Measurements from ENCODE around the gene DNAH2. TPM values are rescaled to one million over a fixed set of nuclear protein-coding genes. Genes with fewer than 3 reads are reported as not detected.

DNAH2 gene
- total and polyA plus RNA-seq, 2 of the 8 experiments (the other 6 are each of a cell fraction or from before 2014, with no cell fraction given): 0.13 to 0.18 TPM

GRCh38 chr17:7846063-7846735, 128.7 kb downstream of the DNAH2 start:
- Histone ChIP-seq H3K79me2 (ENCODE audit: control insufficient read depth in 1 of 2, insufficient read depth in 2 of 2, low read length in 2 of 2) (no peaks in the 10 kb centered on the region), H2BK120ac (replicated peaks; ENCODE audit: low read depth, low read length) (no peak overlapping the region), H2AK5ac (ENCODE audit: low read depth, low read length) (no peak overlapping the region), H3K79me1 (ENCODE audit: low read depth, low read length) (no peaks in the 10 kb centered on the region), H2AFZ (ENCODE audit: low read length) (no peak overlapping the region), H3K36me3 (ENCODE audit: control insufficient read depth in 2 of 4, insufficient read depth in 4 of 4, low read length in 3 of 4) (no peaks in the 10 kb centered on the region; a peak in 3 of 8 replicates), H4K5ac (ENCODE audit: insufficient read length, low read depth, low read length) (no peak overlapping the region), H2BK15ac (ENCODE audit: low read length) (no peak overlapping the region), H4K20me1 (replicated peaks in 1 of 2; ENCODE audit: control insufficient read depth in 1 of 2, insufficient read depth in 2 of 2, low read length in 2 of 2) (peaks cover 12 to 22% of the 10 kb centered on the region in 2 experiments), H3K4me1 (replicated peaks in 1 of 4; ENCODE audit: control insufficient read depth in 3 of 4, insufficient read depth in 4 of 4, low read length in 3 of 4) (peaks cover 2 to 23% (median 14%) of the 10 kb centered on the region in 4 experiments), H3K18ac (ENCODE audit: extremely low read depth, low read length) (no peak overlapping the region), H3K4me3 (ENCODE audit: extremely low read depth in 1 of 4, insufficient read depth in 2 of 4, low read depth in 3 of 4, low read length in 4 of 4) (no peak overlapping the region), H3K23ac (ENCODE audit: insufficient read length) (no peak overlapping the region), H2BK20ac (ENCODE audit: low read length) (no peak overlapping the region), H4K91ac (replicated peaks; ENCODE audit: insufficient read length, low read length) (no peak overlapping the region), H2BK12ac (ENCODE audit: low read depth, low read length) (no peak overlapping the region), H3K27me3 (replicated peaks in 1 of 4; ENCODE audit: control insufficient read depth in 3 of 4, extremely low read depth in 1 of 4, insufficient read depth in 3 of 4, low read length in 3 of 4) (peaks cover 2 to 23% (median 22%) of the 10 kb centered on the region in 4 experiments), H3K27ac (ENCODE audit: low read depth, low read length) (no peak overlapping the region), H3K4ac (replicated peaks; ENCODE audit: insufficient read length, low read depth, low read length) (no peak overlapping the region), H3K9ac (replicated peaks in 1 of 4; ENCODE audit: extremely low read depth in 1 of 4, low read depth in 3 of 4, low read length in 3 of 4) (no peak overlapping the region), H3K9me3 (ENCODE audit: insufficient read depth in 2 of 2, low read depth in 1 of 2, low read length in 1 of 2) (no peaks in the 10 kb centered on the region), H2BK5ac (ENCODE audit: low read depth, low read length) (no peak overlapping the region), H3K56ac (replicated peaks; ENCODE audit: insufficient read length, low read depth, low read length) (no peak overlapping the region), H3K23me2 (ENCODE audit: low read depth, low read length) (peaks cover 34% of the 10 kb centered on the region), H4K8ac (ENCODE audit: extremely low read depth, insufficient read depth, low read length) (no peak overlapping the region), H3K4me2 (ENCODE audit: insufficient read depth in 1 of 2, low read depth in 2 of 2, low read length in 2 of 2) (no peak overlapping the region), H3K14ac (ENCODE audit: insufficient read length) (no peak overlapping the region)
- CTCF ChIA-PET (ENCODE audit: partially characterized antibody): interaction anchor here (0.6 to 2.1 kb wide), 10 partner anchors 9 to 273 kb away, joined by 3 to 8 read pairs (median 4); partner anchors contain the start of gene DNAH2
- POLR2A ChIA-PET (ENCODE audit: partially characterized antibody): interaction anchor here (1.5 to 1.9 kb wide), 3 partner anchors 10 to 13 kb away, joined by 10 to 12 read pairs (median 11); partner anchors contain the start of genes CYB5D1, KDM6B and NAA38
- WGBS, 2 experiments (ENCODE audit: extremely low coverage in 1 of 2, insufficient coverage in 1 of 2, insufficient read length in 1 of 2, insufficient replicate concordance in 2 of 2, low coverage in 1 of 2, low lambda C conversion rate in 2 of 2, missing lambda C conversion rate in 1 of 2): 95% methylated on average over 14 of the region's 22 CpGs; no CpG with 5 or more reads in 1 of the 2 experiments
- no peak for TF ChIP-seq CBX5 (IDR thresholded peaks at IDR 0.05; ENCODE audit: low read depth, low read length)
- TF ChIP-seq YY1 (IDR thresholded peaks at IDR 0.05; ENCODE audit: low read depth, low read length): no peak
- no peak for TF ChIP-seq TBP (IDR thresholded peaks at IDR 0.05; ENCODE audit: low read depth, low read length)
- no peak for TF ChIP-seq TAF1 (IDR thresholded peaks at IDR 0.05; ENCODE audit: low read depth, low read length)
- TF ChIP-seq CHD2 (IDR thresholded peaks at IDR 0.05; ENCODE audit: low read length): no peak
- no peak for TF ChIP-seq RFX5 (IDR thresholded peaks at IDR 0.05; ENCODE audit: borderline replicate concordance, low read depth, low read length)
- DNase-seq (ENCODE audit: low read depth in 1 of 2, low spot score in 2 of 2): no peak
- no peak for FAIRE-seq
